Mesenchymal stem cell (in vitro differentiated cells and primary cell): ENCODE measurements around the gene MEAK7.
A peak's percentile ranks its signal among the peaks of the same experiment; 100 is the strongest.

Experiments used
- DNase-seq: peaks from one replicate; pipeline ENCODE4 v3.0.0-alpha.2; 2013
- H2AFZ ChIP-seq: one replicate; pipeline ENCODE4 v1.6.1; 2013; ENCODE audit warnings: low read depth, mild to moderate bottlenecking, control low read depth, inconsistent platforms, low read length, moderate library complexity
- H2AK5ac ChIP-seq: 2 replicates; pipeline ENCODE4 v1.6.1; 2013; ENCODE audit warnings: low read length, moderate library complexity, mild to moderate bottlenecking, inconsistent platforms; ENCODE audit not compliant: severe bottlenecking
- H2BK120ac ChIP-seq: one replicate; pipeline ENCODE4 v1.6.1; 2013; ENCODE audit warnings: low read depth, mild to moderate bottlenecking, inconsistent platforms, low read length, moderate library complexity
- H2BK12ac ChIP-seq, 2 experiments: one replicate each; pipeline ENCODE4 v1.6.1; 2013; ENCODE audit warnings: inconsistent platforms in 2 of 2, low read length in 2 of 2, mild to moderate bottlenecking in 2 of 2, moderate library complexity in 2 of 2, control low read depth in 1 of 2
- H2BK15ac ChIP-seq: one replicate; pipeline ENCODE4 v1.6.1; 2013; ENCODE audit warnings: mild to moderate bottlenecking, low read depth, inconsistent platforms; ENCODE audit not compliant: poor library complexity, severe bottlenecking
- H2BK5ac ChIP-seq: 2 replicates; pipeline ENCODE4 v1.6.1; 2013; ENCODE audit warnings: low read depth, mild to moderate bottlenecking, low read length, control low read depth, inconsistent platforms; ENCODE audit not compliant: poor library complexity, severe bottlenecking
- H3K14ac ChIP-seq, 2 experiments: one replicate each; pipeline ENCODE4 v1.6.1; 2013; ENCODE audit warnings: inconsistent platforms in 2 of 2, low read length in 2 of 2, control low read depth in 1 of 2, mild to moderate bottlenecking in 1 of 2, moderate library complexity in 1 of 2
- H3K18ac ChIP-seq, 2 experiments: one replicate each; pipeline ENCODE4 v1.6.1; 2013; ENCODE audit warnings: inconsistent platforms in 2 of 2, low read length in 2 of 2, control low read depth in 1 of 2, low read depth in 1 of 2, mild to moderate bottlenecking in 1 of 2
- H3K23ac ChIP-seq, 2 experiments: one replicate each; pipeline ENCODE4 v1.6.1; 2013; ENCODE audit warnings: inconsistent platforms in 2 of 2, low read length in 2 of 2, mild to moderate bottlenecking in 2 of 2, moderate library complexity in 2 of 2, control low read depth in 1 of 2
- H3K27ac ChIP-seq: 2 replicates; pipeline ENCODE4 v1.5.1; 2013; ENCODE audit warnings: mild to moderate bottlenecking, moderate library complexity, low read length, control low read depth, inconsistent platforms; ENCODE audit not compliant: poor library complexity, severe bottlenecking
- H3K27me3 ChIP-seq, 2 experiments: 2 replicates each; pipeline versions ENCODE4 v1.6.1 to v1.7.0; 2013; ENCODE audit warnings: low read length in 2 of 2, mild to moderate bottlenecking in 2 of 2, moderate library complexity in 2 of 2, control low read depth in 1 of 2, inconsistent platforms in 1 of 2; ENCODE audit not compliant: control insufficient read depth in 1 of 2, insufficient read depth in 1 of 2
- H3K36me3 ChIP-seq, 2 experiments: 2 replicates each; pipeline versions ENCODE4 v1.6.1 to v1.7.0; 2013; ENCODE audit warnings: low read length in 2 of 2, control low read depth in 1 of 2, inconsistent platforms in 1 of 2, low read depth in 1 of 2, mild to moderate bottlenecking in 1 of 2; ENCODE audit not compliant: insufficient read depth in 2 of 2, control insufficient read depth in 1 of 2
- H3K4ac ChIP-seq, 2 experiments: one replicate each; pipeline ENCODE4 v1.6.1; 2013; ENCODE audit warnings: inconsistent platforms in 2 of 2, low read length in 2 of 2, mild to moderate bottlenecking in 2 of 2, moderate library complexity in 2 of 2, control low read depth in 1 of 2, low read depth in 1 of 2
- H3K4me1 ChIP-seq: 2 replicates; pipeline ENCODE4 v1.6.1; 2013; ENCODE audit warnings: low read depth, low read length, control low read depth; ENCODE audit not compliant: control insufficient read depth, insufficient read depth
- H3K4me2 ChIP-seq: 2 replicates; pipeline ENCODE4 v1.6.1; 2013; ENCODE audit warnings: low read length, mild to moderate bottlenecking, inconsistent platforms; ENCODE audit not compliant: poor library complexity, severe bottlenecking
- H3K4me3 ChIP-seq, 2 experiments: 2 replicates each; pipeline versions ENCODE4 v1.5.1 to v1.7.0; 2013; ENCODE audit warnings: low read length in 2 of 2, mild to moderate bottlenecking in 2 of 2, control low read depth in 1 of 2, low read depth in 1 of 2; ENCODE audit not compliant: insufficient read depth in 1 of 2
- H3K79me1 ChIP-seq: replicated peaks from 2 replicates; pipeline ENCODE4 v1.6.1; 2013; ENCODE audit warnings: mild to moderate bottlenecking, control low read depth, low read length, inconsistent platforms; ENCODE audit not compliant: poor library complexity, severe bottlenecking
- H3K9ac ChIP-seq: 2 replicates; pipeline ENCODE4 v1.7.0; 2013; ENCODE audit warnings: mild to moderate bottlenecking, low read length, moderate library complexity
- H3K9me3 ChIP-seq: 2 replicates; pipeline ENCODE4 v1.7.0; 2013; ENCODE audit warnings: mild to moderate bottlenecking, low read length; ENCODE audit not compliant: control insufficient read depth
- H4K8ac ChIP-seq: one replicate; pipeline ENCODE4 v1.6.1; 2013; ENCODE audit warnings: inconsistent platforms, mild to moderate bottlenecking, low read length, moderate library complexity
- H4K91ac ChIP-seq: one replicate; pipeline ENCODE4 v1.6.1; 2013; ENCODE audit warnings: mild to moderate bottlenecking, low read length, inconsistent platforms
- WGBS: methylation state at CpG from one replicate; pipeline ENCODE4 v1.1.7; 2013; ENCODE audit warnings: mixed read lengths; 5-methylcytosine and 5-hydroxymethylcytosine counted together

Gene MEAK7

DNA sequence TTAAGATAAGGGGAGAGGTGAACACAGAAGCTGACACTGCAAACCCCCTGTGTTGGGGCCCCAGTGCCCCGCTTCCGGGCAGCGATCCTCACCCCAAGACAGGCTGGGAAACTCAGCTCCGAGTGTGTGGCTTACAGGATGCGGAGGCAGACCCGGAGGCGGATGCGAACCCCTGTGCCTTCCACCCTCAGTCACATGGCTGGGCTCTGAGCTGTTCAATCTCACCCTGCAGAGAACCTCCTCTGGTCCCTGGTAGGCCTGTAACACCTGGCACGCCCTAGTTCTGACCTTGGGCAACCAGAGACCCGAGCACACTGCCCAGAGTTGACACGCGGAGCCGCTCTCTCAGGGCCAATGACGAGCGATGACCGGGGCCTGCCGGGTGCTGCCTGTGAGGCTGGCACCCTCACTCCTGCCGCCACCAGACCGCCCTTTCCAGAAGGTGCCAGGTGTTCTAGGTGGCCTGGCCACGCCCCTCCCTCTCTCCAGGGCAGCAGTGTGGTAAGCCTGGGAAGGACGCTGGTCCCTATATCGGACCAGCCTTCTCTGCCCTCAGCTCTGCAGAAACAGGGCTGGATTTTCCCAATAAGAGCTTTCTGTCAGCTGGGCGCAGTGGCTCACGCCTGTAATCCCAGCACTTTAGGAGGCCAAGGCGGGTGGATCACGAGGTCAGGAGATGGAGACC, 23.3 kb downstream of the MEAK7 start:
- Histone ChIP-seq H2AK5ac (no peak overlapping the region), H2BK5ac (no peak overlapping the region), H3K9ac (no peak overlapping the region), H3K23ac (no peak overlapping the region), H3K14ac (no peak overlapping the region), H3K18ac (no peak overlapping the region), H3K4me2 (no peak overlapping the region), H2BK120ac (no peak overlapping the region), H2AFZ (no peak overlapping the region), H3K36me3 (peaks cover 65 to 71% of the 10 kb centered on the region in 2 experiments), H3K4me1 (peaks cover 15% of the 10 kb centered on the region), H3K27me3 (no peaks in the 10 kb centered on the region), H3K9me3 (no peaks in the 10 kb centered on the region), H4K91ac (no peak overlapping the region), H3K27ac (no peak overlapping the region), H2BK15ac (no peak overlapping the region), H3K4me3 (no peak overlapping the region), H3K4ac (no peak overlapping the region), H2BK12ac (no peak overlapping the region), H3K79me1 (peaks cover 20% of the 10 kb centered on the region), H4K8ac (no peak overlapping the region)
- 96% methylated on average over 24 of the region's 26 CpGs for WGBS
- no peak for DNase-seq

DNA sequence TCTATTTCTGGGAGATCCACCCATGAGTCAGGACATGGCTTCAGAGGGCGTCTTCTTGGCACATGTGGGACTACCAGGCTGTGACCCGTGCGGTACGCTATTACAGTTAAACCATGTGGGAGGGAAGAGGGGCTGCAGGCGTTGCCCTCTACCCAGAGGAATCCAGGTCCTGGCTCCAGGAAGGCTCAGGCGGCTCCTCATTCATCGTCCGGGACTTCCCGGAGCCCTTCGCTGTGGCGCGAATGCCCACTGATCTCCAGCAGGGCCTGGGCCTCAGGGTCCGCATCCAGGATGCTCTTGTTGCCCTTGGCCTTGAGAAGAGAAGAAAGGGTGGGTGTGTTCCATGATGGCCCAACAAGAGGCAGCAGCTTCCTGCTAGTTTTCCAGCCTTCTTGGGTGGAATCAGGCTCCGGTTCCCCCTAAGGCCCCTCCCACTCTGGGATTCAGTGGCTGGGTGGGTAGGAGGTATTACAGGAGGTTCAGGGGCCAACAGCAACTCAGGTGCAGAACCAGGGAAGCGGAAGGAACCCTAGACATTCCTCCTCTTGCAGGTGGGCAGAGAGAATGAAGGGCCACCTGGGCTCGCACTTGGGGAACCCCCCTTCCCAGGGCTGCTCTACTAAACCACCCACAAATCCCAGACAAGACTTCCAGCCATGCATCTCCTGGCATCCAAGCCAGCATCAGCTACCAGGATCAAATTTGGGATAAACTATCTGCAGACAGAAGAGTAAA, 24.6 kb downstream of the MEAK7 start:
- H3K23ac ChIP-seq = no peak overlapping the region
- H3K9me3 ChIP-seq = no peaks in the 10 kb centered on the region
- no peak overlapping the region for H2BK12ac ChIP-seq
- H2BK5ac ChIP-seq = no peak overlapping the region
- no peaks in the 10 kb centered on the region for H3K27me3 ChIP-seq
- WGBS = 97% methylated on average over 16 of the region's 16 CpGs
- no peak overlapping the region for H3K18ac ChIP-seq
- H3K27ac ChIP-seq = no peak overlapping the region
- H3K9ac ChIP-seq = no peak overlapping the region
- H3K4me3 ChIP-seq = no peak overlapping the region
- no peak overlapping the region for H3K4ac ChIP-seq
- no peak overlapping the region for H3K14ac ChIP-seq
- H4K91ac ChIP-seq = no peak overlapping the region
- H3K79me1 ChIP-seq = peaks cover 20% of the 10 kb centered on the region
- H2BK120ac ChIP-seq = no peak overlapping the region
- no peak overlapping the region for H4K8ac ChIP-seq
- H2BK15ac ChIP-seq = no peak overlapping the region
- H3K4me1 ChIP-seq = peaks cover 15% of the 10 kb centered on the region
- H2AFZ ChIP-seq = no peak overlapping the region
- H3K36me3 ChIP-seq = peaks cover 53 to 68% of the 10 kb centered on the region in 2 experiments
- DNase-seq = no peak
- H3K4me2 ChIP-seq = no peak overlapping the region
- no peak overlapping the region for H2AK5ac ChIP-seq

DNA sequence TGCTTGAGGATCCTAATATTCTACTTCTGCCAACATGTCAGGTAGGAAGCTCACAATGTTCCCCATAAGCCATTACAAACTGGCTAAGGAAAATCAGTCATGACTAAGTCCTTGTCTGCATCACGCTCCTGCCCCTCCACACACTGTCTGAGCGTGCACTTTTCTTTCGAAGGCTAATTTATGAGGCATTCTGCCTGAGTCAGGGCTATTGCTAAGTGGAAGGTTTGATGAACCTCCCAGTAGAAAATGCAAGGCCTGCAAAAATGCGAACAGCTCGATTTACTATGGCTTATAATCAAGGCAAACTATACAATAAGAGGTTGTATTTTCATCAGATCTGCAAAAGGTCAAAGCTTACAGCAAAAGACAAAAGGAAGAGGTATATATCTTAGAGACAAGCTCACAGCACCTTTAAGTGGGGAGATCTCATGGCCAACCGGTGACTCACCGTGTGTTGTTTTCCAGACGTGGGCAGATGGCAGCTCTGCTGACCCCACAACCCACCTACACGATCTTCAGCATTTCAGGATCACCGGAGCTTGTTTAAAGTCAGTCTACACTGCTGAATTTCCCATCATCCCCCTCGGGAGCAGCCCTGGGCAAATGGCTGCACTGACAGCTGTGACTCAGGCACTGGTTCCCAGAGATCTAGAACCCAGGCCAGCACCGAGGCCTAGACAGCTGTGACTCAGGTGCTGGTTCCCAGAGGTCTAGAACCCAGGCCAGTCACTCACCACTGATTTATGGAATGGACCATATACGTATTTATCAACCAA, 26.1 kb downstream of the MEAK7 start:
- H3K18ac ChIP-seq = no peak overlapping the region
- no peak overlapping the region for H3K4me3 ChIP-seq
- H2BK5ac ChIP-seq = no peak overlapping the region
- H3K27me3 ChIP-seq = no peaks in the 10 kb centered on the region
- H3K4ac ChIP-seq = no peak overlapping the region
- DNase-seq = peak; percentile 86
- H3K36me3 ChIP-seq = peaks cover 43 to 63% of the 10 kb centered on the region in 2 experiments
- H2BK15ac ChIP-seq = no peak overlapping the region
- H3K23ac ChIP-seq = no peak overlapping the region
- no peaks in the 10 kb centered on the region for H3K9me3 ChIP-seq
- no peak overlapping the region for H3K14ac ChIP-seq
- no peak overlapping the region for H4K8ac ChIP-seq
- H2AFZ ChIP-seq = no peak overlapping the region
- H2BK12ac ChIP-seq = no peak overlapping the region
- peak overlapping the region; percentile 17 for H3K9ac ChIP-seq
- peaks cover 15% of the 10 kb centered on the region for H3K4me1 ChIP-seq
- WGBS = 29% methylated on average over 11 of the region's 13 CpGs
- no peak overlapping the region for H4K91ac ChIP-seq
- no peak overlapping the region for H3K4me2 ChIP-seq
- peak overlapping the region; percentile 25 for H3K27ac ChIP-seq
- no peak overlapping the region for H2BK120ac ChIP-seq
- H3K79me1 ChIP-seq = peaks cover 20% of the 10 kb centered on the region
- H2AK5ac ChIP-seq = no peak overlapping the region

DNA sequence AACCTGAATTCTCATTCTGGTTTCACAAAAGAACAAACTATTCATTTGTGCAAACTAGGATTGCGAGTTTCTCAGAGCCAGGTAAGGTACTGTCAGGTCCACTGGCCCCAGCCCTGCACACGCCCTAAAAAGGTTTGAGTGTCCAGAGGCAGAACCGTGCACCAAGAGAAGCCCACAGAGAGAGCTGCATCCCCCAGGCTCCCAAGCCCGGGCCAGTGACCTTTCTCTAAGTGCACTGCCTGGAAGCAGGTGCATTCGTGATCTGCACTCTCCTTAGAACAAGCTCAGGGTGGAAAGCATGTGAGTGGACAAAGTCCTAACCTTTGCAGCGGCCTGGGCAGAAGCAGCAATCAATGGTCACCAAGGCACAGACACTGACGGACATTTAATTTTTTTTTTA, 26.8 kb downstream of the MEAK7 start:
- Histone ChIP-seq H3K9ac (no peak overlapping the region), H3K14ac (no peak overlapping the region), H3K23ac (no peak overlapping the region), H4K8ac (no peak overlapping the region), H3K27me3 (no peaks in the 10 kb centered on the region), H2BK5ac (no peak overlapping the region), H2BK15ac (no peak overlapping the region), H3K27ac (no peak overlapping the region), H3K4me2 (no peak overlapping the region), H2BK12ac (no peak overlapping the region), H3K36me3 (peaks cover 36 to 59% of the 10 kb centered on the region in 2 experiments), H3K79me1 (peaks cover 18% of the 10 kb centered on the region), H3K9me3 (no peaks in the 10 kb centered on the region), H2AFZ (no peak overlapping the region), H3K4ac (no peak overlapping the region), H3K18ac (no peak overlapping the region), H2AK5ac (no peak overlapping the region), H4K91ac (peak overlapping the region; percentile 71), H2BK120ac (no peak overlapping the region), H3K4me1 (peaks cover 15% of the 10 kb centered on the region), H3K4me3 (no peak overlapping the region)
- no peak for DNase-seq
- WGBS = 93% methylated on average over 6 of the region's 7 CpGs
